ENCODE measurements around the gene GNA12. TPM values are rescaled to one million over a fixed set of nuclear protein-coding genes. Genes with fewer than 3 reads are reported as not detected.
A peak's percentile ranks its signal among the peaks of the same experiment; 100 is the strongest.

Gene GNA12
- total and polyA plus RNA-seq, 9 of the 15 experiments (the other 6 are each of a cell fraction or from before 2014, with no cell fraction given), result 0.65 to 32.7 (median 9.6) TPM

GRCh38 chr7:2758673-2759616, 85.2 kb downstream of the GNA12 start (continued):
- no peak for TF ChIP-seq TRIM25 (IDR thresholded peaks at IDR 0.05; ENCODE audit: borderline replicate concordance)
- 0 out of 2 replicates have a peak, but pooled peaks have one; percentile 25 for TF ChIP-seq RBFOX2 (IDR thresholded peaks at IDR 0.05; ENCODE audit: low read depth, low read length)
- TF ChIP-seq THRA (IDR thresholded peaks at IDR 0.05), result no peak
- no peak for TF ChIP-seq FOSL1 (tag; conservative IDR thresholded peaks at IDR 0.05)
- no peak for TF ChIP-seq MCM3 (IDR thresholded peaks at IDR 0.05)
- no peak; a peak in 1 of 4 replicates for TF ChIP-seq KDM1A (IDR thresholded peaks at IDR 0.05)
- TF ChIP-seq CBX2 (IDR thresholded peaks at IDR 0.05; ENCODE audit: insufficient read depth, low read length, poor library complexity, severe bottlenecking), result no peak
- TF ChIP-seq GTF2F1 (IDR thresholded peaks at IDR 0.05; ENCODE audit: low read depth, low read length), result no peak
- TF ChIP-seq TFAM (CRISPR knock-in tag; conservative IDR thresholded peaks at IDR 0.05), result no peak
- TF ChIP-seq ZNF717 (CRISPR knock-in tag; IDR thresholded peaks at IDR 0.05), result no peak
- no peak for TF ChIP-seq CTBP1 (IDR thresholded peaks at IDR 0.05; ENCODE audit: borderline replicate concordance)
- TF ChIP-seq HOXB6 (CRISPR knock-in tag; IDR thresholded peaks at IDR 0.05; ENCODE audit: borderline replicate concordance), result no peak
- TF ChIP-seq, protein P1, sequence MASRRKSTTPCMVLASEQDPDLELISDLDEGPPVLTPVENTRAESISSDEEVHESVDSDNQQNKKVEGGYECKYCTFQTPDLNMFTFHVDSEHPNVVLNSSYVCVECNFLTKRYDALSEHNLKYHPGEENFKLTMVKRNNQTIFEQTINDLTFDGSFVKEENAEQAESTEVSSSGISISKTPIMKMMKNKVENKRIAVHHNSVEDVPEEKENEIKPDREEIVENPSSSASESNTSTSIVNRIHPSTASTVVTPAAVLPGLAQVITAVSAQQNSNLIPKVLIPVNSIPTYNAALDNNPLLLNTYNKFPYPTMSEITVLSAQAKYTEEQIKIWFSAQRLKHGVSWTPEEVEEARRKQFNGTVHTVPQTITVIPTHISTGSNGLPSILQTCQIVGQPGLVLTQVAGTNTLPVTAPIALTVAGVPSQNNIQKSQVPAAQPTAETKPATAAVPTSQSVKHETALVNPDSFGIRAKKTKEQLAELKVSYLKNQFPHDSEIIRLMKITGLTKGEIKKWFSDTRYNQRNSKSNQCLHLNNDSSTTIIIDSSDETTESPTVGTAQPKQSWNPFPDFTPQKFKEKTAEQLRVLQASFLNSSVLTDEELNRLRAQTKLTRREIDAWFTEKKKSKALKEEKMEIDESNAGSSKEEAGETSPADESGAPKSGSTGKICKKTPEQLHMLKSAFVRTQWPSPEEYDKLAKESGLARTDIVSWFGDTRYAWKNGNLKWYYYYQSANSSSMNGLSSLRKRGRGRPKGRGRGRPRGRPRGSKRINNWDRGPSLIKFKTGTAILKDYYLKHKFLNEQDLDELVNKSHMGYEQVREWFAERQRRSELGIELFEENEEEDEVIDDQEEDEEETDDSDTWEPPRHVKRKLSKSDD (conservative IDR thresholded peaks at IDR 0.05; ENCODE audit: low read length), result no peak
- TF ChIP-seq MECOM (CRISPR knock-in tag; IDR thresholded peaks at IDR 0.05), result no peak
- TF ChIP-seq ZMIZ1 (IDR thresholded peaks at IDR 0.05; ENCODE audit: low read depth in 2 of 2, low read length in 2 of 2), result no peak
- TF ChIP-seq ETV6 (IDR thresholded peaks at IDR 0.05; ENCODE audit: borderline replicate concordance in 1 of 2, low read depth in 2 of 2, low read length in 1 of 2), result no peak
- TF ChIP-seq ETV6 (CRISPR knock-in tag; IDR thresholded peaks at IDR 0.05; ENCODE audit: borderline replicate concordance), result no peak

All from K562 (cell line).